HG03439 (cell line): ENCODE data around the gene ZNRF1.
"Not testable (repeated sequence)": the region's sequence is repeated elsewhere in the genome, so short reads cannot be mapped to it uniquely, and the experiment has no call there.

Experiments
- ATAC-seq: cut with Tn5 transposase; IDR thresholded peaks from one replicate; pipeline ENCODE4 v1.9.1; 2021; ENCODE audit warnings: mild to moderate bottlenecking, moderate library complexity; ENCODE audit not compliant: unreplicated experiment

The ZNRF1 gene

DNA sequence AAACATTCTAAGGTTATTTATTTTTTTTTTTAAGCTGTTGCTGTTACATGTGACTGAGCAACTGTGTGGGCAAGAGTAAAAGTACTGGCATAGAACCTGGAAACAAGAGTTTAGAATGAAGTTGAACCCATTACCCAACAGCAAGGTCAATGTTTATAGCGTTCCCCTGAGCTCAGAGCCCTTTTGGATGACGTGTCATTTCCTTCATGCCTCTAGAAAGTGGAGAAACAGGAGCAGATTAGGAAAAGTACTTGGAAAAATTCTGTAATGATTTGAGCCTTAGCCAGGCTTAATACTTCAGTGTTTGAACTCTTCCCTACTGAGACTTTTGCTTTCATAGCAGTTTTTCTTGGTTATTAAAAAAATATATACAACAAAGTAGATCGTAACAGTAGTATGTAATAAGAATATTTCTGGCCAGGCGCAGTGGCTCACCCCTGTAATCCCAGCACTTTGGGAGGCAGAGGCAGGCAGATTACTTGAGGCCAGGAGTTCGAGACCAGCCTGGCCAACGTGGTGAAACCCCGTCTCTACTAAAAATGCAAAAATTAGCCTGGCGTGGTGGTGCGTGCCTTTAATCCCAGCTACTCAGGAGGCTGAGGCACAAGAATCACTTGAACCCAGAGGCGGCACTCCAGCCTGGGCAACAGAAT is 27.5 kb downstream of the ZNRF1 start:
- ATAC-seq = not testable (repeated sequence)

DNA sequence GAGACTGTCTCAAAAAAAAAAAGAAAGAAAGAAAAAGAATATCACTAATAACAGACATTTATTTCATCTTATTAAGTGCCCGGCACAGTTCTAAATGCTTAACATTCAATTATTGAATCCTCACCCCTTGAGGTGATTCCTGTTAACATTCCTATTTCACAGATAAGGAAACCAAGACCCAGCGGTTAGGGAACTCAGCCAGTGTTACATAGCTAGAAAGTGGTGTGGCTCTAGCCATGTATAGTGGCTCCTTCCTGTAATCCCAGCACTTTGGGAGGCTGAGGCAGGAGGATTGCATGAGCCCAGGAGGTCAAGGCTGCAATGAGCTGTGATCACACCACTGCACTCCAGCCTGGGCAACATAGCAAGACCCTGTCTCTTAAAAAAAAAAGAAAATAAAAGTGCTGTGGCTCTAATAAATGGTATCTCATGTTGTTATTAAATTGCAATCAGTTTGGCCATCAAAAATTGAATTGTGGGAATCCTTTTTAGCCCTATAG is 28.1 kb downstream of the ZNRF1 start:
- no peak for ATAC-seq

DNA sequence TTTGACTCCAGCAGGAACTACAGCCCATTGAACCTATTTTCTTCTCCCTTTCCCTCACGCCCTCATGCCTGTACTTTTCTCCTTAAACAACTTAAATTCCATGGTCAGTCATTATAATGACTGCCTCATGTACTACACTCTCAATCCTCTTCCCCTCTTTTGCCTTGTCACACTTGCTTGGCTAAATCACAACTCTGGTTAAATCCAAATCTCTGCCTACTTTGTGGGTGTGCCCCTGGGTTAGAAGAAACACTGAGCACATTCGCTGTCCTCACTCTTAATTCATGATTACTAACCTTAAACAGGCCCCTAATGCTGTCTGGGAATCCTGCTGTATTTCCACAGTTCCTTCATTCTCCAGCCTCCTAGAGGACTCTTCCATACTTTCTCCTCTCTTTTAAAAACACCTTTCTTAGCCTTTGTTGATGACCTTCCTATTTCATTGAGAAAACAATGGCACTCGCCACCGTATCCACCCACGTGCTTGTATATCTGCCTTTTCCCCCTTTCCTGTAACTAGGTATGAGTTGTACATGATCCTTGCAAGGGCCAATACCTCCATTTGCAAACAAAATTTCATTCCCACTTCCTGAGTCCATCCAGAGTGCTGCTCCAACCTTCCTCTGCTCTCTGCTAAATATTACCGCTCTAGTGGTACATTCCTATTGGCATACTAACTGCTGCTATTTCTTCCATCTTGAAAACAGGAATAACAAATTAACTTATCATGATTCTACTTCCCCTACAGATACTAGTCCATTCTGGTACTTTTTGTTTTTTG is 28.9 kb downstream of the ZNRF1 start:
- no peak for ATAC-seq

- no peak for ATAC-seq
Measured at GRCh38 chr16:75028544-75029135, 29.8 kb downstream of the ZNRF1 start.

DNA sequence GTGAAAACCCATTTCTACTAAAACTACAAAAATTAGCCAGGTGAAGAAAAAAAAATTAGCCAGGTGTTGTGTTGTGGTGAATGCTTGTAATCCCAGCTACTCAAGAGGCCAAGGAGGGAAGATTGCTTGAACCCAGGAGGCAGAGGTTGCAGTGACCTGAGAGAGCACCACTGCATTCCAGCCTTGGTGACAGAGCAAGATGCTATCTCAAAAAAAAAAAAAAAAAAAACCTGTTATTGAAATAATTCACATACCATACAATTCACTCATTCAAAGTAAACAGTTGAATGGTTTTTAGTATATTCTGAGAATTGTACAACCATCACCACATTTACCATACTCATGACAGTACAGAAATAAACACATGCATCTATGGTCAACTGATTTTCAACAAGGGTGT is 31.0 kb downstream of the ZNRF1 start:
- no peak for ATAC-seq

DNA sequence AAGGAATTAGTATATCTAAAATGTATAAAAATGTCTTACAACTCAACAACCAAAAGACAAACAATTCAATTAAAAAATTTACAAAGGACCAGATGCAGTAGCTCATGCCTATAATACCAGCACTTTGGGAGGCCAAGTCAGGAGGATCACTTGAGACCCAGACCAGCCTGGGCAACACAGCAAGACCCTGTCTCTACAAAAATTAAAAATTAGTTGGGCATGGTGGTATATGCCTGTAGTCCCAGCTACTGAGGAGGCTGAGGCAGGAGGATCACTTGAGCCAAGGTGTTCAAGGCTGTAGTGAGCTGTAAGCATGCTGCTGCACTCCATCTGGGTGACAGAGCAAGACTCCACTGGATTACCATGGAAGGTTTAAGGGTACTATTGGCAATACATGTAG is 33.8 kb downstream of the ZNRF1 start:
- ATAC-seq = no peak

DNA sequence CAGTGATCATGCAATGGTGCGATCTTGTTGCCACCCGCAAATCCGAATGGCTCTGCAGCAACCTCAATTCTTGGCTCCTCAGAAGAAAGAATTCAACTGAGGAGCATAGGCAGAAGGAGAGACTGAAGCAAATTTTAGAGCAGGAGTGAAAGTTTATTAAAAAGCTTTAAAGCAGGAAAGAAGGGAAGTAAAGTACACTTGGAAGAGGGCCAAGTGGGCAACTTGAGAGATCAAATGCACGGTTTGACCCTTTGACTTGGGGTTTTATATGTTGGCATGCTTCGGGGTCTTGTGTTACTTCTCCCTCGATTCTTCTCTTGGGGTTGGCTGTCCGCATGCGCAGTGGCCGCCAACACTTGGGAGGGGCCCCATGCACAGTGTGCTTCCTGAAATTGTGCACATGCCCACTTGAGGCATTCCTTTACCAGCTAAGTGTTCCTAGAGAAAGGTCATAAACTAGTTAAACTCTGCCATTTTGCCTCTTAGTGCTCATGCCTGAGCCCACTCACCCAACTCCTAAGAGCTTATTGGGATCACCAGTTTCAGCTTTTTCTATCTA is 36.7 kb downstream of the ZNRF1 start:
- ATAC-seq = no peak

GRCh38 chr16:75038036-75038858 is 39.4 kb downstream of the ZNRF1 start:
- no peak for ATAC-seq

DNA sequence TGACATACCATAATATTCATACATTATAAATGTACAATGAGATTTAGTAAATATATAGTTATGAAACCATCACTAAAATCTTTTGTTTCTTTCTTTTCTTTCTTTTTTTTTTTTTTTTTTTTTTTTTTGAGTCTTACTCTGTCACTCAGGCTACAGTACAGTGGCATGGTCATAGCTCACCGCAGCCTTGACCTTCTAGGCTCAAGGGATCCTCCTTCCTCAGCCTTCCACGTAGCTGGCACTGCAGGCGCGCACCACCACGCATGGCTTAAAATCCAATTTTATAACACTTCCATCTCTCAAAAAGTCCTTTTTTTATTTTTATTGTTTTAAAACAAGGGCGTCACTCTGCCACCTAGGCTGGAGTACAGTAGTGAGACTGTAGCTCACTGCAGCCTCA is 41.1 kb downstream of the ZNRF1 start:
- no peak for ATAC-seq

- no peak for ATAC-seq
Measured at GRCh38 chr16:75042426-75043174, 43.8 kb downstream of the ZNRF1 start.

GRCh38 chr16:75043175-75043895 is 44.5 kb downstream of the ZNRF1 start:
- ATAC-seq = no peak

DNA sequence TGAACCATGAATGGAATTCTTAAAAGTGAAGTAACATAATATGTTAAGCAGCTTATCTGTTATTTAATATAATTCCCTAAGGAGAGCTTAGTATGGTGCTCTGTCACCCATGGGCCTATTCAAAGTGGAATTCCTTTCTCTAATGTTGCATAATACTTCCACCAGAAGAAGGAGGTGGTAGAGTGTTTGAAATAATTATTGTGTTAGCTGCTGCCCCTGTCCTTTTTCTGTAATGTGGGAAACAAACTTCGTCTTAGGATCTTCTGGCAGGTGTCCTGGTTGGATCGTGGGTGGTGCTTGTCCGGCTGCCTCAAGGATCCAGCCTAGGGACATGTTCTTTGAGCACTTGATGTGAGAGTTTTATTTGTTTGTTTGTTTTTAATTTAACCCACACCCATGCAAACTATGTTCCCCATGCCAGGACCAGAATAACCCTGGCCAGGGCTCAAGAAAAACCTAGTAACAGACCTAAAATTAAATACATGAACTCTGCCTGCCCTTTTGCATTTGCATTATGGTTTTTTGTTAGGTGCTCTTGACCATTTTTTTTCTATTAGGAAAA is 46.1 kb downstream of the ZNRF1 start:
- no peak for ATAC-seq

DNA sequence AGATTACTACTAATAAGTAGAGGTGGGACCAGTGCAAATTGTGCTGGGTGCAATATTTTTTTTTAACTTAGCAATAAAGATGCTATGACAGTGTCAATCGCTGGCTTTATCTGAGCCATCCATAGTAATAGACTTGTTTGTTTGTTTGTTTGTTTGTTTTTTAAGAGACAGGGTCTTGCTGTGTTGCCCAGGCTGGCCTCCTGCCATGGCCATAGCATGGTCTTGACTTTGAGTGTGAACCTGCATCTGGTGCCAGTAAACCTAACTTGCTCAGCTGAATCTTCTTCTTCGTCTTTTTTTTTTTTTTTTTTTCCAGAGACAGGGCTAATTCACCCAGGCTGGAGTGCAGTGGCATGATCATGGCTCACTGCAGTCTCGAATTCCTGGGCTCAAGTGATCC is 46.6 kb downstream of the ZNRF1 start:
- ATAC-seq = no peak

DNA sequence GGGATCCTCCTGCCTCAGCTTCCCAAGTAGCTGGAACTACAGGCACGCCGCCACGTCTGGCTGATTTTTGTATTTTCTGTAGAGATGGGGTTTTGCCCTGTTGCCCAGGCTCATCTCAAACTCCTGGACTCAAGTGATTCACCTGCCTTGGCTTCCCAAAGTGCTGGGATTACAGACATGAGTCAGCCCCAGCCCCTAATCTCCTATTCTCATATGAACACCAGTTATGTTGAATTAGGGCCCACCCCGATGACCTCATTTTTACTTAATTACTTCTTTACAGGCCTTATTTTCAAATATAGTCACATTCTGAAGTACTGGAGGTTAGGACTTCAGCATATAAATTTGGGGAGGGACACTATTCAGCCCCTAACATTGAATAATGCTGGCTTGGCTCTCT is 49.2 kb downstream of the ZNRF1 start:
- no peak for ATAC-seq

DNA sequence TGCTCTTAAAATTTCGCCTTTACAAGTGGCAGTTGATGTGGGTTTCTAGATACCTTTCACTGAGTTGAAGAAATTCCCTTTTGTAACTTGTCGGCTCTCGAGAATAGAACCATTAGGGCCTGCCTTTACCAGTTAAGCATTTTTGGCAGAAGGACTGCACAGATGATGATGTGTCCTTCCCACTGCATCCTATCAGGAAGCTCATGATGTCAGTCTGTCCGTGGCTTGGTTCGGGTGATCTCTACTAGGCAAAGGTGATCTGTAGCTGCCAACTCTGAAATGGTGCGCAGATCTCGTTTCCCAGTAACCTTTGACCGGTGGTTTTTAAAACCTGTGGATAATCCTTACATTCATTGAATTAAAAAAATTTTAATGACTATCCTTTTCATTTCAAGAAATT is 49.7 kb downstream of the ZNRF1 start:
- no peak for ATAC-seq

DNA sequence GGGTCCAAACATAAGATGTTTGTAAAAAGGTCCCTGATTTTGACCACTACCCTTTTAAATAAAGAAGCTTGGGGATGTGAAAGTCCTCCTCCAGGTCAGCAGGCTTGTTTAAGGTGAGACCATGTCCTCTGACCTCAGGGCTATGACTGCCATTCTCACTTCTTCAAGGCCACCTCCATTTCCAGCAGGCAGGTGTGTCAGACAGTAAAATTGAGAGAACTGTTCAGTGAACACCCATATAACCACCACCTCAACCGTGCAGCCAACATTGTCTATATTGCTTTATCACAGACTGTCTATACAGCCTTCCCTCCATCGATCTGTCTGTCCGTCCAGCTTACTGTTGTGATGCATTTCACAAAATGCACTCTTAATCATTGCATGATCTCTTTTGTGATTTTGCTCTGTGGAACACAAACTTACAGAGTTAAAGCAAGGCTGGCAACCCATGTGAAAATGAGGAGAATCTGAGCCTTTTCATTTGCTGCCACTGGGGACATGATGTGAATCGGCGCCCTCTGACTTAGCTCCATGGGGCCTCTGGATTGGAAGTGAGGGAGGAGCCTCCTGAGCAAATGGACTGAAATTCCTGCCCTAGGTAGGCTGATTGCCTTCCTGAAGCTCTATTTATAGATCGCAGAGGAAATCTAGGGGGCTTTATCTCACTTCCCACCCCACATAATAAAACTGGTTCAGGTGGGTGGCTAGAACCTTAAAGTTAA is 53.8 kb downstream of the ZNRF1 start:
- no peak for ATAC-seq

DNA sequence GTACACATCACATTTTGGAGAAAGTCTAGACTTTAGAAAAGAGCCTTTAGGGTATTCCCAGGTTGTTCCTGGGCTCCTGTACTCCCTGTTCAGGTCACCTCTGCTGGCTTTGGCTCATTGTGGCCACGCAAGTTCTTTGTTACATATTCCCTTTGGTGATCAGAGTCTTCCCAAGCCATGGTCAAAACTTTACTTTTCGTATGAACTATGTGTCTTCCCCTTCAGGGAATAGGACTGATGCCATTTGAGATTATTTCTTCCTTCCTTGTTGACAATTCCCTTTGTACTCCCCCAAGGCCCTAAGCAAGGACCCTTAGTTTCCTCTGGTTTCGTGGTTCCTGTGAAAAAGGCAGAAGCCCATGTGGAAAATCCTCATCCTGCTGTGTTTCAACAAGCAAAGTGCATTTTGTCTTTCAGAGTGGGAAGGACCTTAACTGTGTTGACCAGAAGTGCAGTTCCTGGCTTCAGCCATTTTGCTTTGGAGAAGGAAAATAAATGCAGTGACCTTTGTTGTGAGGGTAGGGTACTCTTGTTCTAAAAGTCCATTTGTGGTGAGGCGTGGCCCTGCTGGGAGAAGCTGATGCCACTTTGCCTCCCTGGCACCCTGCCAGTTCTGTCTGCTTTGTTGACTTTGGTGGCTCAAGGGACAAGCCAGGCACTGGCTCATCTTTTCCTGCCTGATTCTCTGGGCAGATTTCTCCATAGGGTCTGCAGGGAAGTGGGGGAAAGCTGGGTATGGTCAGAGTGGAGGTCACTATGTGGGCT is 55.1 kb downstream of the ZNRF1 start:
- no peak for ATAC-seq

DNA sequence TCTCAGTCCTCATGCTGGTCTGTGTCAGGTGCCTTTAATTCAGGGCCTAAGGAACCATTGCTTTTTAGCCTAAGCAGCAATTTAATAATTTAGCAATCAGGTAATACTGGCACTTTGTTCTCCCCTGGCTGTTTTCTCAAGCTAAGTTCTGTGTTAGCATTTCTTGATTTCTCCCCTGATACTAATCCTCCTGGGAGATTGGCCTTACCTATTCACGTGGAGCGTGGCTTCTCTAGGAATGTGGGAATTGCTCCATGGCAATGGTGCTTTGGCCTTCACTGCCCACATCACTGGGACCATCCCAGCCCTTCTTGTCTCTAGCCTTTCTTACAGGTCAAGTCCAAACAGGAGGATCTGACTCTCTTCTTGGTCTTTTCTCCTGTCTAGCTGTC is 55.7 kb downstream of the ZNRF1 start:
- no peak for ATAC-seq
